H1 (cell line): ENCODE measurements around the gene CAMTA1. TPM values are rescaled to one million over a fixed set of nuclear protein-coding genes. Genes with fewer than 3 reads are reported as not detected.
A peak's percentile ranks its signal among the peaks of the same experiment; 100 is the strongest.

Source experiments
- CTCF ChIA-PET: fragments of 300-600 bp; sonication (Branson Sonifier 250); formaldehyde crosslinking; loops from one replicate; lab custom pipeline; 2021; ENCODE audit not compliant: partially characterized antibody; lab: Charles Lee
- POLR2A ChIA-PET: fragments of 300-600 bp; sonication (Branson Sonifier 250); formaldehyde crosslinking; loops from one replicate; lab custom pipeline; 2021; ENCODE audit warnings: inconsistent platforms; ENCODE audit not compliant: partially characterized antibody; lab: Charles Lee
- DNase-seq, 2 experiments: peaks; one replicate each; pipeline versions ENCODE4 v3.0.0 to v3.0.0-alpha.2; 2010 to 2022; ENCODE audit warnings: low spot score in 2 of 2, low read depth in 1 of 2, mixed read lengths in 1 of 2
- FAIRE-seq: peaks from 2 replicates; lab custom pipeline; 2011; peaks lifted over from hg19 to GRCh38; lab: Jason Lieb, UNC
- H2AFZ ChIP-seq: 2 replicates; pipeline ENCODE4 v1.8.1; 2012; ENCODE audit warnings: low read length, inconsistent platforms
- H2AK5ac ChIP-seq: 2 replicates; pipeline ENCODE4 v1.6.1; 2013; ENCODE audit warnings: low read depth, low read length
- H2BK120ac ChIP-seq: replicated peaks from 2 replicates; pipeline ENCODE3; 2013; ENCODE audit warnings: low read depth, low read length, inconsistent platforms
- H2BK12ac ChIP-seq: 2 replicates; pipeline ENCODE4 v1.6.1; 2013; ENCODE audit warnings: low read depth, low read length
- H2BK15ac ChIP-seq: 2 replicates; pipeline ENCODE4 v1.6.1; 2013; ENCODE audit warnings: low read length
- H2BK20ac ChIP-seq: 2 replicates; pipeline ENCODE4 v1.6.1; 2013; ENCODE audit warnings: low read length
- H2BK5ac ChIP-seq: 2 replicates; pipeline ENCODE4 v1.6.1; 2013; ENCODE audit warnings: low read depth, low read length
- H3K14ac ChIP-seq: 2 replicates; pipeline ENCODE4 v1.6.1; 2013; ENCODE audit warnings: inconsistent platforms; ENCODE audit not compliant: insufficient read length
- H3K18ac ChIP-seq: 2 replicates; pipeline ENCODE4 v1.6.1; 2013; ENCODE audit warnings: low read length; ENCODE audit errors: extremely low read depth
- H3K23ac ChIP-seq: 2 replicates; pipeline ENCODE4 v1.6.1; 2013; ENCODE audit warnings: inconsistent platforms; ENCODE audit not compliant: insufficient read length
- H3K23me2 ChIP-seq: 2 replicates; pipeline ENCODE4 v1.6.1; 2013; ENCODE audit warnings: low read depth, low read length
- H3K27ac ChIP-seq: 2 replicates; pipeline ENCODE4 v1.6.1; 2011; ENCODE audit warnings: low read depth, low read length, inconsistent platforms
- H3K27me3 ChIP-seq, 4 experiments: replicated peaks in 1 of 4; 1 replicate in 1 of 4; 2 replicates in 3 of 4; pipeline versions ENCODE4 v1.6.1 to v1.8.1; 2011 to 2013; ENCODE audit warnings: low read length in 3 of 4, mild to moderate bottlenecking in 3 of 4, inconsistent platforms in 2 of 4, mixed read lengths in 2 of 4, moderate library complexity in 1 of 4; ENCODE audit not compliant: control insufficient read depth in 3 of 4, insufficient read depth in 3 of 4; ENCODE audit errors: extremely low read depth in 1 of 4
- H3K36me3 ChIP-seq, 4 experiments: 2 replicates each; pipeline versions ENCODE4 v1.6.1 to v1.8.1; 2011 to 2013; ENCODE audit warnings: mild to moderate bottlenecking in 4 of 4, low read length in 3 of 4, moderate library complexity in 2 of 4, control low read depth in 1 of 4, inconsistent platforms in 1 of 4; ENCODE audit not compliant: insufficient read depth in 4 of 4, control insufficient read depth in 2 of 4
- H3K4ac ChIP-seq: replicated peaks from 2 replicates; pipeline ENCODE3; 2013; ENCODE audit warnings: low read length, low read depth, mixed read lengths, inconsistent platforms; ENCODE audit not compliant: insufficient read length
- H3K4me1 ChIP-seq, 4 experiments: replicated peaks in 1 of 4; 1 replicate in 1 of 4; 2 replicates in 3 of 4; pipeline versions ENCODE4 v1.6.1 to v1.8.1; 2011 to 2013; ENCODE audit warnings: low read length in 3 of 4, inconsistent platforms in 2 of 4, mixed read lengths in 1 of 4; ENCODE audit not compliant: insufficient read depth in 4 of 4, control insufficient read depth in 3 of 4
- H3K4me2 ChIP-seq, 2 experiments: 2 replicates each; pipeline versions ENCODE4 v1.6.1 to v1.8.1; 2011 to 2013; ENCODE audit warnings: low read depth in 2 of 2, low read length in 2 of 2, control low read depth in 1 of 2, inconsistent platforms in 1 of 2, mild to moderate bottlenecking in 1 of 2; ENCODE audit not compliant: insufficient read depth in 1 of 2
- H3K4me3 ChIP-seq, 4 experiments: fragments of 200-600, 300-600 bp in 1 of 4; sonication (generic), shearing (Covaris generic), sonication (Bioruptor Twin) in 1 of 4; 2 replicates each; pipeline versions ENCODE4 v1.5.1 to v1.8.1; 2011 to 2016; ENCODE audit warnings: low read length in 4 of 4, low read depth in 3 of 4, control low read depth in 2 of 4, inconsistent platforms in 2 of 4, mild to moderate bottlenecking in 2 of 4, mixed read lengths in 1 of 4, moderate library complexity in 1 of 4; ENCODE audit not compliant: insufficient read depth in 2 of 4; ENCODE audit errors: extremely low read depth in 1 of 4
- H3K56ac ChIP-seq: replicated peaks from 2 replicates; pipeline ENCODE3; 2013; ENCODE audit warnings: low read depth, mild to moderate bottlenecking, mixed read lengths, low read length, inconsistent platforms; ENCODE audit not compliant: insufficient read length
- H3K79me1 ChIP-seq: 2 replicates; pipeline ENCODE4 v1.6.1; 2013; ENCODE audit warnings: low read depth, low read length, control low read depth
- H3K79me2 ChIP-seq, 2 experiments: 2 replicates each; pipeline versions ENCODE4 v1.6.1 to v1.8.1; 2012 to 2013; ENCODE audit warnings: low read length in 2 of 2, mild to moderate bottlenecking in 2 of 2, inconsistent platforms in 1 of 2; ENCODE audit not compliant: insufficient read depth in 2 of 2, control insufficient read depth in 1 of 2
- H3K9ac ChIP-seq, 4 experiments: replicated peaks in 1 of 4; 1 replicate in 1 of 4; 2 replicates in 3 of 4; pipeline versions ENCODE4 v1.6.1 to v1.8.1; 2011 to 2013; ENCODE audit warnings: low read depth in 3 of 4, low read length in 3 of 4, control low read depth in 2 of 4, mild to moderate bottlenecking in 2 of 4, moderate library complexity in 2 of 4, inconsistent platforms in 1 of 4; ENCODE audit errors: extremely low read depth in 1 of 4
- H3K9me3 ChIP-seq, 2 experiments: 2 replicates each; pipeline versions ENCODE4 v1.6.1 to v1.8.1; 2012 to 2013; ENCODE audit warnings: mild to moderate bottlenecking in 2 of 2, moderate library complexity in 2 of 2, control low read depth in 1 of 2, inconsistent platforms in 1 of 2, low read depth in 1 of 2, low read length in 1 of 2, mixed read lengths in 1 of 2; ENCODE audit not compliant: insufficient read depth in 2 of 2
- H4K20me1 ChIP-seq, 2 experiments: replicated peaks in 1 of 2; 2 replicates each; pipeline versions ENCODE3 to v1.8.1; 2011 to 2013; ENCODE audit warnings: inconsistent platforms in 2 of 2, low read length in 2 of 2, mild to moderate bottlenecking in 1 of 2; ENCODE audit not compliant: insufficient read depth in 2 of 2, control insufficient read depth in 1 of 2
- H4K5ac ChIP-seq: 2 replicates; pipeline ENCODE4 v1.6.1; 2013; ENCODE audit warnings: low read length, low read depth, mixed read lengths, inconsistent platforms; ENCODE audit not compliant: insufficient read length
- H4K8ac ChIP-seq: 2 replicates; pipeline ENCODE4 v1.8.0; 2013; ENCODE audit warnings: mild to moderate bottlenecking, moderate library complexity, low read length, inconsistent platforms; ENCODE audit not compliant: insufficient read depth; ENCODE audit errors: extremely low read depth
- H4K91ac ChIP-seq: replicated peaks from 2 replicates; pipeline ENCODE3; 2013; ENCODE audit warnings: low read length, mixed read lengths, inconsistent platforms; ENCODE audit not compliant: insufficient read length
- CEBPB ChIP-seq: IDR thresholded peaks from 2 replicates; pipeline ENCODE4 v1.6.1; 2012; ENCODE audit warnings: low read depth, low read length
- CTCF ChIP-seq, 3 experiments: IDR thresholded peaks; 1 replicate in 2 of 3; 2 replicates in 1 of 3; pipeline versions ENCODE4 v1.5.1 to v1.6.1; 2011; ENCODE audit warnings: low read length in 3 of 3, mild to moderate bottlenecking in 3 of 3, inconsistent platforms in 2 of 3, low read depth in 1 of 3, moderate library complexity in 1 of 3; ENCODE audit not compliant: insufficient read depth in 1 of 3; ENCODE audit errors: control extremely low read depth in 1 of 3
- E2F6 ChIP-seq: IDR thresholded peaks from 2 replicates; pipeline ENCODE4 v1.6.1; 2012; ENCODE audit warnings: inconsistent platforms
- HDAC6 ChIP-seq: IDR thresholded peaks from one replicate; pipeline ENCODE4 v1.7.1; 2012; ENCODE audit warnings: low read depth, mild to moderate bottlenecking, inconsistent platforms, low read length, moderate library complexity
- JUND ChIP-seq: IDR thresholded peaks from 2 replicates; pipeline ENCODE4 v1.6.1; 2011; ENCODE audit warnings: mild to moderate bottlenecking, improper control_type of control experiment, low read length
- KDM1A ChIP-seq: fragments of 200-600, 300-600 bp; sonication (generic); IDR thresholded peaks from 2 replicates; pipeline ENCODE4 v1.7.1; 2016; ENCODE audit warnings: mild to moderate bottlenecking, low read length, borderline replicate concordance
- KDM5A ChIP-seq: fragments of 200-600 bp; IDR thresholded peaks from 2 replicates; pipeline ENCODE4 v1.7.1; 2012; ENCODE audit warnings: mild to moderate bottlenecking, low read length, inconsistent platforms, mixed read lengths
- POU5F1 ChIP-seq: IDR thresholded peaks from 2 replicates; pipeline ENCODE4 v1.6.1; 2011; ENCODE audit warnings: low read depth, mild to moderate bottlenecking, low read length, moderate library complexity
- RBBP5 ChIP-seq: IDR thresholded peaks from 2 replicates; pipeline ENCODE4 v1.7.1; 2012; ENCODE audit warnings: low read depth, mild to moderate bottlenecking, inconsistent platforms, low read length, moderate library complexity, borderline replicate concordance
- SP2 ChIP-seq: IDR thresholded peaks from 2 replicates; pipeline ENCODE4 v1.6.1; 2012; ENCODE audit warnings: mild to moderate bottlenecking, low read length, inconsistent platforms
- SP4 ChIP-seq: IDR thresholded peaks from 2 replicates; pipeline ENCODE4 v1.6.1; 2012; ENCODE audit warnings: low read length, inconsistent platforms
- WGBS, 2 experiments: shearing (Covaris generic) in 1 of 2; methylation state at CpG; one replicate each; pipeline versions ENCODE4 v1.1.6 to v1.1.7; 2013 to 2015; ENCODE audit warnings: low lambda C conversion rate in 2 of 2, mixed read lengths in 2 of 2, inconsistent platforms in 1 of 2, low coverage in 1 of 2, missing lambda C conversion rate in 1 of 2; ENCODE audit not compliant: insufficient replicate concordance in 2 of 2, insufficient coverage in 1 of 2, insufficient read length in 1 of 2; ENCODE audit errors: extremely low coverage in 1 of 2, missing lambda C conversion rate in 1 of 2; 5-methylcytosine and 5-hydroxymethylcytosine counted together
- polyA plus RNA-seq, 7 experiments: library from polyadenylated mRNA; depleted of rRNA in 3 of 7; stranded (reverse) in 5 of 7; unstranded in 2 of 7; fragments of >200 nt in 5 of 7; fragments of 200-250 nt in 2 of 7; gene quantifications; 1 replicate in 5 of 7; 2 replicates in 1 of 7; 4 replicates in 1 of 7; pipeline versions ENCODE4 v1.2.1 to v1.2.3, GENCODE V29; 2011 to 2013; ENCODE audit warnings: missing spikeins in 2 of 7, mixed read lengths in 2 of 7
- total RNA-seq: library from RNA; stranded (reverse); fragmentation: NEBNext Ultra II Directional; extraction: Animal tissue kit (Norgen Biotek cat#: 25700); gene quantifications from 2 replicates; pipeline ENCODE4 v1.2.1, GENCODE V29; 2021

Gene CAMTA1
- total and polyA plus RNA-seq, 2 of the 8 experiments (the other 6 are each of a cell fraction or from before 2014, with no cell fraction given): 65.0 to 119 TPM

- CTCF ChIA-PET: interaction anchor here (0.7 to 2.4 kb wide), 5 partner anchors 159 to 418 kb away, joined by 3 to 7 read pairs (median 3); no protein-coding TSS in a partner anchor
- no peak for FAIRE-seq
- H2BK12ac ChIP-seq: 0 out of 2 replicates have a peak overlapping the region, but pooled peaks have one; percentile 60
- H3K14ac ChIP-seq: no peak overlapping the region
- no peaks in the 10 kb centered on the region; a peak in 3 of 7 replicates for H3K4me1 ChIP-seq
- no peak for DNase-seq
- POLR2A ChIA-PET: interaction anchor here (0.6 kb wide), 1 partner anchor 535 kb away, joined by 3 read pairs; no protein-coding TSS in a partner anchor
- no peaks in the 10 kb centered on the region for H4K20me1 ChIP-seq
- H3K4me3 ChIP-seq: no peak overlapping the region
- H3K79me1 ChIP-seq: no peaks in the 10 kb centered on the region
- H3K36me3 ChIP-seq: no peaks in the 10 kb centered on the region
- H3K4ac ChIP-seq: no peak overlapping the region
- H3K9ac ChIP-seq: no peak overlapping the region
- H2BK5ac ChIP-seq: no peak overlapping the region
- H4K5ac ChIP-seq: no peak overlapping the region
- H2BK20ac ChIP-seq: 0 out of 2 replicates have a peak overlapping the region, but pooled peaks have one; percentile 61
- H4K8ac ChIP-seq: no peak overlapping the region
- H2AK5ac ChIP-seq: no peak overlapping the region
- no peak overlapping the region for H2AFZ ChIP-seq
- no peak overlapping the region for H3K18ac ChIP-seq
- H3K79me2 ChIP-seq: no peaks in the 10 kb centered on the region
- no peak overlapping the region for H2BK120ac ChIP-seq
- no peak overlapping the region for H3K56ac ChIP-seq
- peak overlapping the region; percentile 72; the same call in 1 of the 2 replicates for H2BK15ac ChIP-seq
- no peaks in the 10 kb centered on the region for H3K23me2 ChIP-seq
- H3K23ac ChIP-seq: no peak overlapping the region
- no peak overlapping the region for H3K27ac ChIP-seq
- H3K27me3 ChIP-seq: no peaks in the 10 kb centered on the region; a peak in 1 of 7 replicates
- no peak overlapping the region for H4K91ac ChIP-seq
- no peak overlapping the region for H3K4me2 ChIP-seq
- no peaks in the 10 kb centered on the region for H3K9me3 ChIP-seq
- whole genome bisulfite sequencing, 2 experiments: 93% methylated on average over 3 of the region's 4 CpGs; no CpG with 5 or more reads in 1 of the 2 experiments
- no peak for TF ChIP-seq JUND
- TF ChIP-seq SP2: no peak
- TF ChIP-seq HDAC6: no peak
- TF ChIP-seq SP4: no peak
- TF ChIP-seq CEBPB: no peak
- TF ChIP-seq KDM1A: no peak
- no peak for TF ChIP-seq KDM5A
- no peak for TF ChIP-seq RBBP5
- no peak for TF ChIP-seq POU5F1
- TF ChIP-seq CTCF (IDR thresholded peaks at IDR 0.05; ENCODE audit: control extremely low read depth in 1 of 3, insufficient read depth in 1 of 3, low read depth in 1 of 3, low read length in 3 of 3): no peak
- TF ChIP-seq E2F6: no peak
Observed at GRCh38 chr1:7229186-7229585, 443.9 kb downstream of the CAMTA1 start.
